Astrocyte (in vitro differentiated cells and primary cell): ENCODE measurements around the gene CCDC6.

ENCODE experiments used
- EZH2 ChIP-seq: IDR thresholded peaks from 2 replicates; pipeline ENCODE4 v1.6.1; 2012; ENCODE audit warnings: mild to moderate bottlenecking, low read length, inconsistent platforms; ENCODE audit not compliant: insufficient read depth
- TF ChIP-seq, protein P1 (sequence below): IDR thresholded peaks from 2 replicates; pipeline ENCODE4 v1.5.1; 2011; ENCODE audit warnings: low read depth, mild to moderate bottlenecking, inconsistent platforms, low read length, moderate library complexity; ENCODE audit not compliant: insufficient read depth

DNA sequence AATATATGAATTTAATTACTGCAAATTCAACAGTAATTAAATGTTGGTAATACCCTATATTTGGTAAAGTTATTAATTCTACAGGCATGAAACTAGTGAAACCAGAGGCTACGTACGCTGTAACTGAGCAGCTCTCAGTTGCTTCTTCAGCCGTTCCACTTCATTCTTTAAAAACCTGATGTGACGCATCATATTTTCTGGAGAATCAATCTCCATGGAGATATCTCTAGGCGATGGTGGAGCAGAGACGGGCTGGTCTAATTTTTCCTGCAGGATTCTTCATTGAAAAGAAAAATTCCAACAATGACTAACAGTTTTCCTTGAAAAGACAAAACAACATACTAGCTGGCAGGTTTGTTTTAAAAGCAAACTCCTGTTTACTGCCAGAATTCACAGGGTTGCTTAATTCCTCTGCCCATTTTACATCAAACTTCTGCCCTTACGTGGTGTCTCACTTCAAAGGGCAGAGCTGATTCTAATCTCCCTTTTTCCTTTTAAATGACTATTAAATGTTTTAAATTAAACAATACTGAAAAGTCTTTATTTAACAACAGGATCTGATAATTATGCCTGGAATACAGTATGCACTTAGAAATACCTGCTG lies 93.7 kb downstream of the CCDC6 start:
- TF ChIP-seq, protein P1, sequence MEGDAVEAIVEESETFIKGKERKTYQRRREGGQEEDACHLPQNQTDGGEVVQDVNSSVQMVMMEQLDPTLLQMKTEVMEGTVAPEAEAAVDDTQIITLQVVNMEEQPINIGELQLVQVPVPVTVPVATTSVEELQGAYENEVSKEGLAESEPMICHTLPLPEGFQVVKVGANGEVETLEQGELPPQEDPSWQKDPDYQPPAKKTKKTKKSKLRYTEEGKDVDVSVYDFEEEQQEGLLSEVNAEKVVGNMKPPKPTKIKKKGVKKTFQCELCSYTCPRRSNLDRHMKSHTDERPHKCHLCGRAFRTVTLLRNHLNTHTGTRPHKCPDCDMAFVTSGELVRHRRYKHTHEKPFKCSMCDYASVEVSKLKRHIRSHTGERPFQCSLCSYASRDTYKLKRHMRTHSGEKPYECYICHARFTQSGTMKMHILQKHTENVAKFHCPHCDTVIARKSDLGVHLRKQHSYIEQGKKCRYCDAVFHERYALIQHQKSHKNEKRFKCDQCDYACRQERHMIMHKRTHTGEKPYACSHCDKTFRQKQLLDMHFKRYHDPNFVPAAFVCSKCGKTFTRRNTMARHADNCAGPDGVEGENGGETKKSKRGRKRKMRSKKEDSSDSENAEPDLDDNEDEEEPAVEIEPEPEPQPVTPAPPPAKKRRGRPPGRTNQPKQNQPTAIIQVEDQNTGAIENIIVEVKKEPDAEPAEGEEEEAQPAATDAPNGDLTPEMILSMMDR, result no peak
- TF ChIP-seq EZH2, result no peak
